ENCODE data around the gene EHF. TPM values are rescaled to one million over a fixed set of nuclear protein-coding genes. Genes with fewer than 3 reads are reported as not detected.

The EHF gene
- total RNA-seq, 1 donor from 2014 or later, result 36.4 TPM

DNA sequence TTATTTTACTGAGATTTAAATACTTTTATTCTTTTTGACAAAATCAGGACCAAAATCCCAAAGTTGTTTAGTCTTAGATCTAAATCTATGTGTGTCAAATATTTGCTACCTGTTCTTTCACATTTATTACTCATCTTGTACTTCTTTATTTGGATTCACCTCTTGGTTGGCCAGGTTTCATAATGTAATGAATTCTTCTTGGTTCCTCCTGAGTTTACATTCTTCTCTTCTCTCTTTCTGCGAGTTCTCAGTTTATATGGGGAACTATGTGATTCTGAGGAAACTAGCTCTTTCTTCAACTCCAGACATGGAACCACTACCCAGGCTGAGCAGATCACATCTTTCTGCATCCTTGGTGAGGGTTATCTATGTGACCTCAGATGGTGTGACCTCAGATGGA is 50.2 kb downstream of the EHF start:
- H3K27me3 ChIP-seq, result no peaks in the 10 kb centered on the region
- H3K4me3 ChIP-seq, result no peak overlapping the region
- no peaks in the 10 kb centered on the region for H3K36me3 ChIP-seq
- no peak for DNase-seq
- no peak overlapping the region for H3K27ac ChIP-seq
- no peak for TF ChIP-seq CTCF (IDR thresholded peaks at IDR 0.05)
- no peak for ATAC-seq
- no peaks in the 10 kb centered on the region for H3K4me1 ChIP-seq
- no peaks in the 10 kb centered on the region for H3K9me3 ChIP-seq
- intact Hi-C loops (cut with DNase I), result no loop called here

- Histone ChIP-seq H3K9me3 (no peaks in the 10 kb centered on the region), H3K4me1 (no peaks in the 10 kb centered on the region), H3K36me3 (no peaks in the 10 kb centered on the region), H3K27me3 (no peaks in the 10 kb centered on the region), H3K4me3 (no peak overlapping the region), H3K27ac (no peak overlapping the region)
- TF ChIP-seq CTCF (IDR thresholded peaks at IDR 0.05), result no peak
- no peak for DNase-seq
- intact Hi-C loops (cut with DNase I), result no loop called here
- no peak for ATAC-seq
Measured at GRCh38 chr11:34671946-34672345, 51.1 kb downstream of the EHF start.

DNA sequence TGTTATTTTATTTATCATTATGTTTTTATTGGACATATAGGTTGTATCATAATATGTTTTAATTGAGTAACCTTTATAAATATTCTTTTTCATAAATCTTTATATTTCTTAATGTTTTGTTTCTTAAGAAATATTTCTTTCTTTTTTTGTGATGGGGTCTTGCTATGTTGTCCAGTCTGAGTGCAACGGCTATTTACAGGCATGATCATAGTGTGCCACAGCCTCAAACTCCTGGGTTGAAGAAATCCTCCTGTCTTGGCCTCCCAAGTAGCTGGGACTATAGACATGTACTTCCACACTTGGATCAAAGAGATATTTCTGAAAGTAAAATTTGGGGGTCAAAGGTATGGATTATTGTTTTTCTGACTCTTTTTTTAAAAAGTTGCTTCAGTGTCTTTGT is 53.1 kb downstream of the EHF start:
- no peak for TF ChIP-seq CTCF (IDR thresholded peaks at IDR 0.05)

DNA sequence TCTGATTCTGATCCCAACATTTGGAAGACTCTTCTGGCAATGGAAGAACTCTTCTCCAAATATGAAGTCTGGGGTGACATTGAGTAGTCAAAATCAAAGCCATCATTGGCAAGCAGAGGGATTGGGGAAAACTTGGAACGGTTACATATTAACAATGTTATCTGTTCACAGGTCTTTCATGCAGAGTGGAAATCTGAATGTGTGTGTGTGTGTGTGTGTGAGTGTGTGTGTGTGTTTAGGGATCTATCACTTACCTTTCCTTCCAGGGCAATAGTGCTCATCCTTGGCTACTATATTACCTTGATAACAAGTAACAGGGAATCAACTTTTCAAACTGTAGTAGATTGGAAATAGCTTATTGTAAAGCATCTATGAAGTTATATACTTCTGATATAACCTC is 55.3 kb downstream of the EHF start:
- intact Hi-C loops (cut with DNase I), result no loop called here
- ATAC-seq, result no peak
- no peaks in the 10 kb centered on the region for H3K4me1 ChIP-seq
- no peak overlapping the region for H3K27ac ChIP-seq
- DNase-seq, result no peak
- no peaks in the 10 kb centered on the region for H3K36me3 ChIP-seq
- no peaks in the 10 kb centered on the region for H3K27me3 ChIP-seq
- H3K4me3 ChIP-seq, result no peak overlapping the region
- H3K9me3 ChIP-seq, result no peaks in the 10 kb centered on the region
- TF ChIP-seq CTCF (IDR thresholded peaks at IDR 0.05), result no peak

More for the DNA sequence above, 53.1 kb downstream of the EHF start:
- H3K27me3 ChIP-seq, result no peaks in the 10 kb centered on the region
- intact Hi-C loops (cut with DNase I), result no loop called here
- ATAC-seq (no peak), DNase-seq (no peak)
- no peak overlapping the region for H3K4me3 ChIP-seq
- no peaks in the 10 kb centered on the region for H3K36me3 ChIP-seq
- H3K27ac ChIP-seq, result no peak overlapping the region
- H3K4me1 ChIP-seq, result no peaks in the 10 kb centered on the region
- H3K9me3 ChIP-seq, result no peaks in the 10 kb centered on the region

DNA sequence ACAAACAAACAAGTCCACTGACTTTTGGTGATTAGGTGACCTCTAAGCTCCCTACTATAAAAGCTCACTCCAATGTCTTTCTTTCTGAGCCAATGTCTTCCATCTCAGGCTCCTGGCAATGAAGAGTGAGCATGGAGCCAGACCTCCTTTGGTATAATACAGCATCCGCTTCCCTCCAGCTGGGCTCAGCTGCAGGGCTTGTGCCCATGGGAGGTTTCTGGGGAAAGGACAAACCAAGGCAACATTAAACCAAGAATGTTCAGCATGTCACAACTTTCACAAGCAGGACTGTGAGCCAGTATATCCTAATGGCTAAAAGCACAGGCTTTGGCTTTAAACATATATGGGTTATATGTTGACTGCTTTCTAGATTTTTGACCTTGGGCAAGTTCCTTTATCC is 58.8 kb downstream of the EHF start:
- no peak overlapping the region for H3K27ac ChIP-seq
- no peaks in the 10 kb centered on the region for H3K4me1 ChIP-seq
- TF ChIP-seq CTCF (IDR thresholded peaks at IDR 0.05), result no peak
- H3K27me3 ChIP-seq, result no peaks in the 10 kb centered on the region
- intact Hi-C loops (cut with DNase I), result no loop called here
- no peaks in the 10 kb centered on the region for H3K36me3 ChIP-seq
- H3K4me3 ChIP-seq, result no peak overlapping the region
- ATAC-seq (peak; percentile 36), DNase-seq (no peak)
- H3K9me3 ChIP-seq, result no peaks in the 10 kb centered on the region

DNA sequence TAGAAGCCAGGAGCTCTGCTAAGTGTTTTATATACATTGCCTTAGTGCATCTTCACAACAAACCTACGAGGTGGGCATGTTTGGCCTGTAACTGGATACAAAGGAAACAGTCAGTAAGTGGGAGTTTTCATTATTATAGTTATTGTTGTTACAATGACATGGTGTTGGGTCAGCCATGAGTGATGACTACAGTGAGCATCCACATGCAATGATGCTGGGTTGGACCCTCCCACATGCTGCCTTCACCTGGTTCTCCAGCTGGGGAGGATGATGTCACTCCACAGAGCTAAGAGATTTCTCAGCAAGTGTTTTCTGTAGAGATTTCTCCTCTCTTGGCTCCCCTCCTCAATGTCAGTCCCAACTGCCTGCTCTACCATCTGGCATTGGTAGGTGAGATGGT is 59.3 kb downstream of the EHF start:
- Histone ChIP-seq H3K27me3 (no peaks in the 10 kb centered on the region), H3K36me3 (no peaks in the 10 kb centered on the region), H3K9me3 (no peaks in the 10 kb centered on the region), H3K27ac (no peak overlapping the region), H3K4me3 (no peak overlapping the region), H3K4me1 (no peaks in the 10 kb centered on the region)
- no peak for TF ChIP-seq CTCF (IDR thresholded peaks at IDR 0.05)
- DNase-seq (no peak), ATAC-seq (no peak)
- intact Hi-C loops (cut with DNase I), result no loop called here

Measured in upper lobe of right lung (tissue), 1 donor.